Lung (tissue), 12 donors: ENCODE results near the gene IPPK. TPM values are rescaled to one million over a fixed set of nuclear protein-coding genes. Genes with fewer than 3 reads are reported as not detected.

Experiments
- ATAC-seq: fragments of 200-7000 bp; cut with Tn5 transposase; one replicate; pipeline ENCODE4 v1.9.1; 2020; ENCODE audit warnings: moderate number of reproducible peaks; ENCODE audit not compliant: insufficient read depth, low FRiP score
- DNase-seq, 3 donors: peaks; one replicate each; pipeline ENCODE4 v3.0.0-alpha.2; 2013 to 2017
- H3K27ac ChIP-seq, 2 donors: one replicate each; pipeline ENCODE4 v1.5.1; 2013; ENCODE audit warnings: mild to moderate bottlenecking in 2 of 2, moderate library complexity in 2 of 2, control low read depth in 1 of 2, inconsistent platforms in 1 of 2, low read depth in 1 of 2, low read length in 1 of 2
- H3K27me3 ChIP-seq, 3 donors: one replicate each; pipeline ENCODE4 v1.5.1; 2013; ENCODE audit warnings: low read length in 2 of 3; ENCODE audit not compliant: control insufficient read depth in 3 of 3, insufficient read depth in 3 of 3
- H3K36me3 ChIP-seq, 4 donors: one replicate each; pipeline ENCODE4 v1.5.1; 2013; ENCODE audit warnings: low read length in 4 of 4, mild to moderate bottlenecking in 1 of 4, moderate library complexity in 1 of 4; ENCODE audit not compliant: control insufficient read depth in 4 of 4, insufficient read depth in 4 of 4
- H3K4me1 ChIP-seq, 5 donors: one replicate each; pipeline ENCODE4 v1.5.1; 2013; ENCODE audit warnings: low read length in 5 of 5, mild to moderate bottlenecking in 2 of 5, moderate library complexity in 1 of 5; ENCODE audit not compliant: control insufficient read depth in 5 of 5, insufficient read depth in 5 of 5
- H3K4me3 ChIP-seq: one replicate; pipeline ENCODE4 v1.5.1; 2013; ENCODE audit warnings: mild to moderate bottlenecking, control low read depth, moderate library complexity
- H3K9ac ChIP-seq, 2 donors: one replicate each; pipeline ENCODE4 v1.5.1; 2013; ENCODE audit warnings: low read length in 2 of 2, control low read depth in 1 of 2; ENCODE audit not compliant: insufficient read depth in 1 of 2
- H3K9me3 ChIP-seq, 4 donors: one replicate each; pipeline ENCODE4 v1.5.1; 2013; ENCODE audit warnings: low read length in 3 of 4, mild to moderate bottlenecking in 1 of 4, moderate library complexity in 1 of 4; ENCODE audit not compliant: control insufficient read depth in 4 of 4, insufficient read depth in 3 of 4
- WGBS, 2 donors: extraction: QIAGEN DNeasy Blood & Tissue Kit; methylation state at CpG; one replicate each; pipeline ENCODE4 v1.1.7; 2013; 5-methylcytosine and 5-hydroxymethylcytosine counted together
- polyA plus RNA-seq, 2 donors: library from polyadenylated mRNA; stranded (reverse); fragments of 200-250 nt; gene quantifications; one replicate each; pipeline ENCODE4 v1.2.1, GENCODE V29; 2013
- total RNA-seq, 2 donors: library from RNA; depleted of rRNA in 1 of 2; stranded (reverse); fragments of >200 nt in 1 of 2; gene quantifications; one replicate each; pipeline ENCODE4 v1.2.1, GENCODE V29; 2014 to 2021
- TF ChIP-seq, protein P1 (sequence below): IDR thresholded peaks from 2 replicates; pipeline ENCODE4 v1.5.1; 2012; ENCODE audit warnings: mild to moderate bottlenecking; ENCODE audit errors: control extremely low read depth, extremely low read depth
- donor health status: control.
- donor health status: control.
- donor health status: Bipolar disorder and iron deficiency.
- donor health status: healthy.
- donor health status: DM: yes; HTN: yes; CAD: no.

The IPPK gene
- total and polyA plus RNA-seq, 4 donors = 6.0 to 9.6 (median 6.8) TPM

DNA sequence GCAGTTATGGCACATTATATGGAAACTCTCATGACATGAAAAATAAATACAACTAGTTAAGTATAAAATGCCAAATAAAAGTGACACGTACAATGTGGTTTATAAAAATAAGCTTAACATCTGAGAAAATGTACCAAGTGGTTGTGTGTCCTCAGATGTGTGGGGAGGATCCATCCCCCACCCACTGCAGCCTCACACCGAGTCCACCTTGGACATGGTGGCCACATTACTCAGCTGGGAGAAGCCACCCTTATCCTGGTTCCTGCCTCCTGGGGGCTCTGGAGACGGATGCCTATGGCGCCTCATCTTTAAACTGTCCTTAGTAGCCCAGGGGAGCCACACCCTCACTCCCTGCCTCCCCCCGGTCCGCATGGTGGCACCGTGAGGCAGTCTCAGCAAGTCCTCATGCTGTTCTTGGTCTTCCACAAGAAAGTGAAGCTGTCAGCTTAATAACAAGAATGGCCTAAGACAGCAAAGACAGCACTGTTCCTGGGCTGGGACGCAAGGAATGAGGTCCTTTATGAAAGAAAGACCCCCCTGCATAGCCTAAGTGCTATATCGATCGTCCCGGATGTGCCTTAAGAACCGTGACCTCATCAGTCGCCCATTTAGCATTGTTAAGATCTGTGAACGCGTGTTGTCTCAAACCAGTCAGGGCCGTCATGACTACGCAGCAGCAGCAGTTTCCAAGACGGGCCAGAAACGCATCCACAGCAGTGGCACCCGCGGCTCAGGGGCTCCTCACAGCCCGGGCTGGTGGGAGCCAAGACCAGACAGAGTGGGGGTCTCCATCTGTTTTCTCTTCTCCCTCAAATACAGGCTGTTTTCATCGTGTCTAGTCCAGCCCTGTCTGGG lies 56.4 kb downstream of the IPPK start:
- peaks cover 0 to 2% (median 0%) of the 10 kb centered on the region in 4 donors for H3K9me3 ChIP-seq
- DNase-seq (no peak), ATAC-seq (no peak)
- TF ChIP-seq, protein P1, sequence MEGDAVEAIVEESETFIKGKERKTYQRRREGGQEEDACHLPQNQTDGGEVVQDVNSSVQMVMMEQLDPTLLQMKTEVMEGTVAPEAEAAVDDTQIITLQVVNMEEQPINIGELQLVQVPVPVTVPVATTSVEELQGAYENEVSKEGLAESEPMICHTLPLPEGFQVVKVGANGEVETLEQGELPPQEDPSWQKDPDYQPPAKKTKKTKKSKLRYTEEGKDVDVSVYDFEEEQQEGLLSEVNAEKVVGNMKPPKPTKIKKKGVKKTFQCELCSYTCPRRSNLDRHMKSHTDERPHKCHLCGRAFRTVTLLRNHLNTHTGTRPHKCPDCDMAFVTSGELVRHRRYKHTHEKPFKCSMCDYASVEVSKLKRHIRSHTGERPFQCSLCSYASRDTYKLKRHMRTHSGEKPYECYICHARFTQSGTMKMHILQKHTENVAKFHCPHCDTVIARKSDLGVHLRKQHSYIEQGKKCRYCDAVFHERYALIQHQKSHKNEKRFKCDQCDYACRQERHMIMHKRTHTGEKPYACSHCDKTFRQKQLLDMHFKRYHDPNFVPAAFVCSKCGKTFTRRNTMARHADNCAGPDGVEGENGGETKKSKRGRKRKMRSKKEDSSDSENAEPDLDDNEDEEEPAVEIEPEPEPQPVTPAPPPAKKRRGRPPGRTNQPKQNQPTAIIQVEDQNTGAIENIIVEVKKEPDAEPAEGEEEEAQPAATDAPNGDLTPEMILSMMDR = no peak
- H3K27me3 ChIP-seq = no peaks in the 10 kb centered on the region
- 95 to 96% methylated on average over 23 of the region's 23 CpGs for WGBS, 2 donors
- peaks cover 4 to 37% (median 10%) of the 10 kb centered on the region in 4 donors for H3K36me3 ChIP-seq
- no peak overlapping the region for H3K27ac ChIP-seq
- H3K9ac ChIP-seq = no peak overlapping the region
- H3K4me1 ChIP-seq = peaks cover 0 to 63% (median 34%) of the 10 kb centered on the region in 5 donors
- no peak overlapping the region for H3K4me3 ChIP-seq

DNA sequence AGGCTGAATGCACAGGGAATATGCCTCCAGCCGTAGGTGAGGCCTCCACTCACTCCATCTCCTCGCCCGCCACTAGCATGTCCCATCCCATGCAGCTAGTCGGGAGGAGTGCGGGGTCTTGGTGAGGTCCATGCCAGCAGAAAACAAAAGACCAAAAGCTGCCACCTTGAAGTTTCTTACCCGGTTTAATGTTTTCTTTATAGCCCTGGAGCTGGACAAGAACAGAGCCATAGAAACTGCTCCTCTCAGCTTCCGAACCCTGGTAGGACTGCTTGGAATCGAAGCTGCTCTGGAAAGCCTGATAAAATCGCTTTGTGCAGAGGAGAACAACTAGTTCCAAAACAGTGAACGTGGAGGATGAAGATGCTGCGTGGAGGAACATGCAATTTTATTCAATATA lies 57.1 kb downstream of the IPPK start:
- no peaks in the 10 kb centered on the region for H3K27me3 ChIP-seq
- no peak for ATAC-seq
- 83 to 95% methylated on average over 11 of the region's 11 CpGs for WGBS, 2 donors
- no peak for DNase-seq
- H3K36me3 ChIP-seq = peaks cover 4 to 31% (median 7%) of the 10 kb centered on the region in 4 donors
- H3K4me1 ChIP-seq = peaks cover 0 to 63% (median 29%) of the 10 kb centered on the region in 5 donors
- no peak overlapping the region for H3K4me3 ChIP-seq
- no peak overlapping the region for H3K9ac ChIP-seq
- TF ChIP-seq, protein P1 = no peak
- no peak overlapping the region for H3K27ac ChIP-seq
- H3K9me3 ChIP-seq = peaks cover 0 to 2% (median 0%) of the 10 kb centered on the region in 4 donors

DNA sequence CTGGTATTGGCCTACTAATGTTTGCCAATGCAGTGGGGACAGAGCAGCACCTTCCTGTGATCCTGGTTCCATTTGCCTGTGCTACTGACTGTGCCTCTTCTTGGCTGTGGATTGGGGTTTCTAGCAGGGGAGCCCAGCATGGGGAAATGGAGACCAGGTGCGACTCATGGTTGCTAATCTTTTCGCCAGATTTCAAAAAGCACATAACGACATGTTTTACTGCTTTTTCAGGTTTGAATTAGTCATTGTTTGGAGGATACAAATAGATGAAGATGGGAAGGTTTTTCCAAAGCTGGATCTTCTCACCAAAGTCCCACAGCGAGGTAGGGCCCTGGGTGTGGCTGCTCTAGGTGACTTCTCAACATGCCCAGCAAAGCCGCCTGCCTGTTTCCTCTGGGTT lies 57.6 kb downstream of the IPPK start:
- Histone ChIP-seq H3K27me3 (no peaks in the 10 kb centered on the region), H3K9me3 (peaks cover 0 to 2% (median 0%) of the 10 kb centered on the region in 4 donors), H3K4me3 (no peak overlapping the region), H3K36me3 (peaks cover 4 to 29% (median 7%) of the 10 kb centered on the region in 4 donors), H3K9ac (no peak overlapping the region), H3K4me1 (peaks cover 0 to 60% (median 31%) of the 10 kb centered on the region in 5 donors), H3K27ac (no peak overlapping the region)
- ATAC-seq (no peak), DNase-seq (no peak)
- TF ChIP-seq, protein P1 = no peak
- 94 to 96% methylated on average over 5 of the region's 5 CpGs for WGBS, 2 donors
